Measurements from ENCODE around the gene SPEG. TPM values are rescaled to one million over a fixed set of nuclear protein-coding genes. Genes with fewer than 3 reads are reported as not detected.

The SPEG gene
- total RNA-seq, 1 experiment from 2014 or later = 30.7 TPM

GRCh38 chr2:219422952-219423534, 11.6 kb upstream of the SPEG start:
- CTCF ChIA-PET = interaction anchor here (0.5 kb wide), 1 partner anchor 19 kb away, joined by 7 read pairs; no protein-coding TSS in a partner anchor
- ATAC-seq (no peak), DNase-seq (no peak)
- no peak overlapping the region for H3K27ac ChIP-seq (ENCODE audit: low read length)
- H3K36me3 ChIP-seq (ENCODE audit: low read depth, low read length) = no peaks in the 10 kb centered on the region
- TF ChIP-seq, protein P1, sequence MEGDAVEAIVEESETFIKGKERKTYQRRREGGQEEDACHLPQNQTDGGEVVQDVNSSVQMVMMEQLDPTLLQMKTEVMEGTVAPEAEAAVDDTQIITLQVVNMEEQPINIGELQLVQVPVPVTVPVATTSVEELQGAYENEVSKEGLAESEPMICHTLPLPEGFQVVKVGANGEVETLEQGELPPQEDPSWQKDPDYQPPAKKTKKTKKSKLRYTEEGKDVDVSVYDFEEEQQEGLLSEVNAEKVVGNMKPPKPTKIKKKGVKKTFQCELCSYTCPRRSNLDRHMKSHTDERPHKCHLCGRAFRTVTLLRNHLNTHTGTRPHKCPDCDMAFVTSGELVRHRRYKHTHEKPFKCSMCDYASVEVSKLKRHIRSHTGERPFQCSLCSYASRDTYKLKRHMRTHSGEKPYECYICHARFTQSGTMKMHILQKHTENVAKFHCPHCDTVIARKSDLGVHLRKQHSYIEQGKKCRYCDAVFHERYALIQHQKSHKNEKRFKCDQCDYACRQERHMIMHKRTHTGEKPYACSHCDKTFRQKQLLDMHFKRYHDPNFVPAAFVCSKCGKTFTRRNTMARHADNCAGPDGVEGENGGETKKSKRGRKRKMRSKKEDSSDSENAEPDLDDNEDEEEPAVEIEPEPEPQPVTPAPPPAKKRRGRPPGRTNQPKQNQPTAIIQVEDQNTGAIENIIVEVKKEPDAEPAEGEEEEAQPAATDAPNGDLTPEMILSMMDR (conservative IDR thresholded peaks at IDR 0.05; ENCODE audit: low read depth, low read length) = no peak
- TF ChIP-seq EZH2 (IDR thresholded peaks at IDR 0.05; ENCODE audit: low read length, unreplicated experiment) (no peak), EZH2phosphoT487 (IDR thresholded peaks at IDR 0.05; ENCODE audit: borderline replicate concordance, low read length) (no peak)
- no peaks in the 10 kb centered on the region for H3K4me1 ChIP-seq (ENCODE audit: insufficient read depth, low read length)
- POLR2A ChIA-PET (ENCODE audit: unreplicated experiment) = no interaction called here
- intact Hi-C loops (cut with micrococcal nuclease) = no loop called here
- BruUV-seq (replicated peaks) = no TSS peak
- H3K9me2 ChIP-seq (replicated peaks; ENCODE audit: low read length) = no peaks in the 10 kb centered on the region
- H3K9ac ChIP-seq (ENCODE audit: low read length) = no peak overlapping the region
- no peaks in the 10 kb centered on the region for H4K20me1 ChIP-seq (ENCODE audit: low read length)
- no peak overlapping the region for H3K4me3 ChIP-seq (ENCODE audit: low read length)
- H3K79me2 ChIP-seq (ENCODE audit: low read length) = no peaks in the 10 kb centered on the region
- H3F3A ChIP-seq (ENCODE audit: low read length, unreplicated experiment) = no peaks in the 10 kb centered on the region
- H3K27me3 ChIP-seq (ENCODE audit: low read length) = no peaks in the 10 kb centered on the region
- no peak overlapping the region for H2AFZ ChIP-seq (ENCODE audit: low read length)
- H3K4me2 ChIP-seq (ENCODE audit: low read length) = no peak overlapping the region
- H3K9me3 ChIP-seq (ENCODE audit: low read length) = no peaks in the 10 kb centered on the region

GRCh38 chr2:219423652-219424377, 10.8 kb upstream of the SPEG start:
- POLR2A ChIA-PET (ENCODE audit: unreplicated experiment) = no interaction called here

More at GRCh38 chr2:219423652-219424377, 10.8 kb upstream of the SPEG start:
- ATAC-seq (no peak), DNase-seq (no peak)
- Histone ChIP-seq H4K20me1 (ENCODE audit: low read length) (no peaks in the 10 kb centered on the region), H3K9ac (ENCODE audit: low read length) (no peak overlapping the region), H3K4me3 (ENCODE audit: low read length) (no peak overlapping the region), H3K4me1 (ENCODE audit: insufficient read depth, low read length) (no peaks in the 10 kb centered on the region), H3K27ac (ENCODE audit: low read length) (no peak overlapping the region), H3K36me3 (ENCODE audit: low read depth, low read length) (no peaks in the 10 kb centered on the region), H3K27me3 (ENCODE audit: low read length) (no peaks in the 10 kb centered on the region), H2AFZ (ENCODE audit: low read length) (no peak overlapping the region), H3K9me3 (ENCODE audit: low read length) (no peaks in the 10 kb centered on the region), H3F3A (ENCODE audit: low read length, unreplicated experiment) (no peaks in the 10 kb centered on the region), H3K4me2 (ENCODE audit: low read length) (no peak overlapping the region), H3K9me2 (replicated peaks; ENCODE audit: low read length) (no peaks in the 10 kb centered on the region), H3K79me2 (ENCODE audit: low read length) (no peaks in the 10 kb centered on the region)
- CTCF ChIA-PET = no interaction called here
- BruUV-seq (replicated peaks) = no TSS peak
- intact Hi-C loops (cut with micrococcal nuclease) = no loop called here
- no peak for TF ChIP-seq EZH2 (IDR thresholded peaks at IDR 0.05; ENCODE audit: low read length, unreplicated experiment)
- TF ChIP-seq, protein P1 (conservative IDR thresholded peaks at IDR 0.05; ENCODE audit: low read depth, low read length) = no peak
- TF ChIP-seq EZH2phosphoT487 (IDR thresholded peaks at IDR 0.05; ENCODE audit: borderline replicate concordance, low read length) = no peak

Measured in PC-3 (cell line).